K562 (cell line): Measurements from ENCODE around the gene DCAF17. TPM values are rescaled to one million over a fixed set of nuclear protein-coding genes. Genes with fewer than 3 reads are reported as not detected.
A peak's percentile ranks its signal among the peaks of the same experiment; 100 is the strongest.

Experiments
- CXXC5 ChIP-seq: fragments of 250-450 bp; sonication (Bioruptor Pico); IDR thresholded peaks from 2 replicates; pipeline ENCODE4 v1.8.0; 2022; ENCODE audit warnings: inconsistent platforms, mild to moderate bottlenecking, moderate library complexity
- E4F1 ChIP-seq: fragments of 250-450 bp; sonication (Bioruptor Pico); IDR thresholded peaks from 2 replicates; pipeline ENCODE4 v1.5.0; 2021; ENCODE audit warnings: mild to moderate bottlenecking, borderline replicate concordance
- HBP1 ChIP-seq: fragments of 450-650 bp; formaldehyde crosslinking; IDR thresholded peaks from 2 replicates; pipeline ENCODE4 v1.4.0; 2022; ENCODE audit warnings: missing genetic modification characterization
- JUND ChIP-seq, 2 experiments: IDR thresholded peaks; 2 replicates in 1 of 2; 3 replicates in 1 of 2; pipeline ENCODE4 v1.6.1; 2011; ENCODE audit warnings: borderline replicate concordance in 2 of 2, low read depth in 2 of 2, low read length in 2 of 2, improper control_type of control experiment in 1 of 2, missing biosample characterization in 1 of 2, missing genetic modification characterization in 1 of 2, missing genetic modification reagents in 1 of 2
- KLF6 ChIP-seq: fragments of 250-450 bp; sonication (Bioruptor Pico); IDR thresholded peaks from 2 replicates; pipeline ENCODE4 v1.4.0; 2020; ENCODE audit warnings: mild to moderate bottlenecking, moderate library complexity, borderline replicate concordance
- NFATC3 ChIP-seq: fragments of 450-650 bp; IDR thresholded peaks from 2 replicates; pipeline ENCODE4 v1.6.1; 2017; ENCODE audit warnings: mild to moderate bottlenecking
- TAF1 ChIP-seq: IDR thresholded peaks from 2 replicates; pipeline ENCODE4 v1.6.1; 2011; ENCODE audit warnings: mild to moderate bottlenecking, low read length, moderate library complexity; ENCODE audit not compliant: insufficient read depth, control insufficient read depth, severe bottlenecking; ENCODE audit errors: extremely low read depth
- ZBTB9 ChIP-seq: fragments of 450-650 bp; formaldehyde crosslinking; IDR thresholded peaks from 2 replicates; pipeline ENCODE4 v1.4.0; 2020; ENCODE audit warnings: mild to moderate bottlenecking, moderate library complexity
- ZMIZ1 ChIP-seq, 2 experiments: fragments of 150-350 bp in 1 of 2; IDR thresholded peaks; 2 replicates each; pipeline ENCODE4 v1.6.1; 2012 to 2016; ENCODE audit warnings: low read depth in 2 of 2, low read length in 2 of 2, mild to moderate bottlenecking in 1 of 2, moderate library complexity in 1 of 2
- ZNF644 ChIP-seq: fragments of 200-800 bp; sonication (Bioruptor generic); IDR thresholded peaks from 2 replicates; pipeline ENCODE4 v1.6.1; 2016; ENCODE audit warnings: low read depth, missing genetic modification characterization, missing compliant biosample characterization
- polyA plus RNA-seq, 8 experiments: library from polyadenylated mRNA; depleted of rRNA in 4 of 8; stranded (reverse) in 5 of 8; unstranded in 3 of 8; fragments of >200 nt; fragmentation: Nextera tagmentation in 2 of 8; fragmentation: Illumina TruSeq in 1 of 8; extraction: Ambion mirVana in 2 of 8; extraction: Trizol in 1 of 8; gene quantifications; 2 replicates each; pipeline versions ENCODE4 v1.2.1 to v1.2.3, GENCODE V29; 2011 to 2014; ENCODE audit warnings: inconsistent platforms in 1 of 8, missing spikeins in 1 of 8
- total RNA-seq, 7 experiments: library from RNA; depleted of rRNA in 6 of 7; stranded (reverse); fragments of >200 nt in 6 of 7; fragmentation: Illumina TruSeq in 2 of 7; extraction: Trizol in 2 of 7; gene quantifications; 2 replicates each; pipeline versions ENCODE4 v1.2.1 to v1.2.3, GENCODE V29; 2011 to 2021; ENCODE audit warnings: low replicate concordance in 1 of 7
- TF ChIP-seq, protein P1 (sequence below): sonication (generic); formaldehyde crosslinking; IDR thresholded peaks from 2 replicates; pipeline ENCODE4 v1.8.1; 2023; ENCODE audit warnings: mild to moderate bottlenecking, missing genetic modification reagents

Gene DCAF17
- total and polyA plus RNA-seq, 9 of the 15 experiments (the other 6 are each of a cell fraction or from before 2014, with no cell fraction given), result 10.0 to 38.5 (median 27.1) TPM

DNA sequence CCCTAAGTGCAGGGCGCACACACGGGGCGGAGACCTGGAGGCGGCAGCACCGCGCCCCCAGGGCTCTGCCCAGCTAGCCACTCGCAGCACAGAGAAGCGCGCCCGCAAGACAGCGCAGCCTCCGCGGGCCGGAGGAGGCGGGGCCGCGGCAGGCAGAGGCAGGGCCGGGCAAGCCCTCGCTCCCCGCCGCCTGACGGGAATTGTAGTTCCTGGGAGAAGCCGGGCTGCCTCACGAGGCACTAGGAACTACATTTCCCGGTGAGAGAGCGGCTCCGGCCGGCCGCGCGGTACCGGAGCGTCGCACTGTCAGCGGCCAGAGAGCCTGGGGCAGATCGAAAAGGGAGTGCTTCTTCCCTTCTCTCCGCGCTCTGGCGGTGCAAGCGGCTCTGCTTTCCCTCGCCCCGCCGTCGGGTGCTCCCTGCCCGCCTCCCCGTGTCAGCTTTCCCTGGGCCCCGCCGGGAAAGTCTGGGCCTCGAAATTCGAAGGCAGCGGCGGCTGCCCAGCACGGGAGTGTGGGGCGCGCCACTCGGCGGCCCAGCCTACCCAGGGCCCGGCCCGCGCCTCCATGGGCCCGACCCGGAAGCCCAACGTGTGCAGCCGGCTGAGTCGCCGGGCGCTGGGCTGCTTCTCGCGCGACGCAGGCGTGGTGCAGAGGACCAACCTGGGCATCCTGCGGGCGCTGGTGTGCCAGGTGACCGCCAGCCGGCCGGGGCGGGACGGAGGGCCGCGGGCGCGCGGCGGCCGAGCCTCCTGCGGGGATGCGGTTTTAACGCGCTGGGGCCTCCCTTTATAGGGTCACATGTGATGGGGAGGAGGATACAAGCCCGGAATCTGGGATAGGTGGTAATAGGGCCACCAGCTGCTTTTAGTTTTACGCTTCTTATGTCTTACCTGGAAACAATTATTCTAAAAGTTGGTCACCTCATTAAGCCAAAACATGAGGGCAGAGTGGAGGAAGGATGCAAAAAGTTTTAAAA lies at the start of gene DCAF17 (continued):
- TF ChIP-seq ZBTB9 (CRISPR knock-in tag) (peak; percentile 89), TAF1 (peak; percentile 71), KLF6 (no peak; the same call in 1 of the 2 replicates), CXXC5 (CRISPR knock-in tag) (peak; percentile 89), HBP1 (CRISPR knock-in tag) (0 out of 2 replicates have a peak, but pooled peaks have one; percentile 83), JUND (IDR thresholded peaks at IDR 0.05; ENCODE audit: borderline replicate concordance, low read depth, low read length) (no peak; the same call in 1 of the 2 replicates), JUND (tag; IDR thresholded peaks at IDR 0.05; ENCODE audit: borderline replicate concordance, low read depth, low read length) (0 out of 3 replicates have a peak, but pooled peaks have one; percentile 34), E4F1 (peak; percentile 52; the same call in 1 of the 2 replicates), ZMIZ1 (IDR thresholded peaks at IDR 0.05; ENCODE audit: low read depth in 2 of 2, low read length in 2 of 2) (0 out of 4 replicates have a peak, but pooled peaks of 1 of the 2 experiments have one; percentile 31), ZNF644 (tag) (no peak; the same call in 1 of the 2 replicates), NFATC3 (no peak)
- TF ChIP-seq, protein P1, sequence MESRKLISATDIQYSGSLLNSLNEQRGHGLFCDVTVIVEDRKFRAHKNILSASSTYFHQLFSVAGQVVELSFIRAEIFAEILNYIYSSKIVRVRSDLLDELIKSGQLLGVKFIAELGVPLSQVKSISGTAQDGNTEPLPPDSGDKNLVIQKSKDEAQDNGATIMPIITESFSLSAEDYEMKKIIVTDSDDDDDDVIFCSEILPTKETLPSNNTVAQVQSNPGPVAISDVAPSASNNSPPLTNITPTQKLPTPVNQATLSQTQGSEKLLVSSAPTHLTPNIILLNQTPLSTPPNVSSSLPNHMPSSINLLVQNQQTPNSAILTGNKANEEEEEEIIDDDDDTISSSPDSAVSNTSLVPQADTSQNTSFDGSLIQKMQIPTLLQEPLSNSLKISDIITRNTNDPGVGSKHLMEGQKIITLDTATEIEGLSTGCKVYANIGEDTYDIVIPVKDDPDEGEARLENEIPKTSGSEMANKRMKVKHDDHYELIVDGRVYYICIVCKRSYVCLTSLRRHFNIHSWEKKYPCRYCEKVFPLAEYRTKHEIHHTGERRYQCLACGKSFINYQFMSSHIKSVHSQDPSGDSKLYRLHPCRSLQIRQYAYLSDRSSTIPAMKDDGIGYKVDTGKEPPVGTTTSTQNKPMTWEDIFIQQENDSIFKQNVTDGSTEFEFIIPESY, result peak; percentile 50; the same call in 1 of the 2 replicates
